Measurements from ENCODE around the gene EGLN1. TPM values are rescaled to one million over a fixed set of nuclear protein-coding genes. Genes with fewer than 3 reads are reported as not detected.

EGLN1 gene
- total RNA-seq, 1 experiment from 2014 or later: 27.1 TPM

DNA sequence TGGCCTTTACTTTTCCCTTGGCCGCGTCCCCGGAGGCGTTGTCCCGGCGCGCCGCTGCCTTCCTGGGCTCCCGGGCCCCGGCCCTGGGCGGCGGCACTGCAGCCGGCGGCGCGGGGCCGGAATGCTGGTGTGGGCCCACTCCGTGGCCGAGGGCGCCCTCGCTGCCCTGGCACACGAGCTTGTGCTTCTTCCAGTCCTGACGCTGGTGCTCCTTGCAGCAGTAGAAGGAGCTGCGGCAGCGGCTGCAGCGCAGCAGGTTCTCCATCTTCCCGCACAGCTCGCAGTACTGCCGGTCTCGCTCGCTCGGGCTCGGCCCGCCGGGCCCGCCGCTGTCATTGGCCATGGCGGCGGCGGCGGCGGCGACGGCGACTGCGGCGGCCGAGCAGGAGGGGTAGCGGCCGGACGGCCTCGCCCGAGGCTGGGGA is 529 bp downstream of the EGLN1 start:
- Histone ChIP-seq H3K27me3 (ENCODE audit: insufficient read depth, low read length) (no peaks in the 10 kb centered on the region), H3K9me2 (ENCODE audit: insufficient read depth) (no peaks in the 10 kb centered on the region), H3K36me3 (ENCODE audit: control insufficient read depth in 1 of 2, insufficient read depth in 2 of 2, low read length in 2 of 2) (peaks cover 0 to 21% of the 10 kb centered on the region in 2 experiments; a peak in 1 of 4 replicates), H3K79me2 (ENCODE audit: insufficient read depth, low read length) (peaks cover 48% of the 10 kb centered on the region), H3K9ac (ENCODE audit: low read length) (peak overlapping the region; percentile 76), H3K4me3 (replicated peaks in 1 of 2; ENCODE audit: low read depth in 1 of 2, low read length in 2 of 2) (peak overlapping the region; percentile 78 to 84), H3K4me1 (ENCODE audit: control insufficient read depth in 1 of 2, insufficient read depth in 2 of 2, low read length in 2 of 2) (peaks cover 18 to 49% of the 10 kb centered on the region in 2 experiments; a peak in 3 of 4 replicates), H3K4me2 (ENCODE audit: low read length) (peak overlapping the region; percentile 87), H2AFZ (ENCODE audit: low read depth, low read length, poor library complexity, severe bottlenecking) (no peak overlapping the region), H3K9me3 (ENCODE audit: control insufficient read depth in 1 of 2, insufficient read depth in 1 of 2, low read depth in 1 of 2, low read length in 2 of 2) (no peaks in the 10 kb centered on the region), H3K27ac (ENCODE audit: low read depth, low read length) (peak overlapping the region; percentile 90), H4K20me1 (ENCODE audit: insufficient read depth) (peaks cover 14% of the 10 kb centered on the region; the same call in 1 of the 2 replicates)
- ATAC-seq (peak; percentile 8), DNase-seq (ENCODE audit: low read depth, low spot score) (no peak)
- intact Hi-C loops (cut with micrococcal nuclease): no loop called here
- RAD21 ChIA-PET (ENCODE audit: low non-redundant PET in 1 of 2, low total read pairs in 2 of 2, uncharacterized antibody in 2 of 2, unreplicated experiment in 2 of 2): no interaction called here
- POLR2A ChIA-PET: interaction anchor here (1.3 kb wide), 1 partner anchor 9 kb away, joined by 3 read pairs; no protein-coding TSS in a partner anchor
- TF ChIP-seq CBX3 (IDR thresholded peaks at IDR 0.05; ENCODE audit: low read depth): no peak
- no peak for TF ChIP-seq FOSL1 (IDR thresholded peaks at IDR 0.05; ENCODE audit: low read depth)
- peak; percentile 91 for TF ChIP-seq ZFX (IDR thresholded peaks at IDR 0.05)
- no peak for TF ChIP-seq RAD21 (IDR thresholded peaks at IDR 0.05; ENCODE audit: low read depth)
- no TSS peak for BruUV-seq (replicated peaks)
- CTCF ChIA-PET: no interaction called here

DNA sequence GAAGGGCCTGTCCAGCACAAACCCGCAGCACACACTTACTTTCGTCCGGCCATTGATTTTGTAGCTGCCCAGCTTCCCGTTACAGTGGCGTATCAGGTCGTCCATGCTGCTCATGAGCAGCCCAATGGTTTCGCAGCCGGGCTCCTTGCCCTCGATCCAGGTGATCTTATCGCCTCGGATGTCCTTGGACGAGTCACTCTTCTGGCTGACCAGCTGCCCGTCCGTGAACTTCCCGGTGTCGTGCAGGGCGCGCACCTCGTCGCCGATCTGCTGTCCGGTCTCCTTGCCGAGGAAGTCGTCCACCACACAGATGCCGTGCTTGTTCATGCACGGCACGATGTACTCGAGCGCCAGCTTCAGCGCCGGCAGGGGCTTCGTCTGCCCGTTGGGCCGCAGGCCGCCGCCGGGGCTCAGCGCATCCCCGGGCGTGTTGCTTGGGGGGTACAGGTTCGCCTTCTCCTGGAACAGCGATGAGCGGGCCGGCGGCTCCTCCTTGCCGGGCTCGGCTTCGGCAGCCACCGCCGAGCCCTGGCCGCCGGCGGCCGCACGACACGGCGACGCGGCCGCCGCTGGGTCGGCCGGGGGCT is 1.0 kb downstream of the EGLN1 start:
- H3K79me2 ChIP-seq (ENCODE audit: insufficient read depth, low read length): peaks cover 53% of the 10 kb centered on the region
- H3K27ac ChIP-seq (ENCODE audit: low read depth, low read length): peak overlapping the region; percentile 90
- peak overlapping the region; percentile 76 for H3K9ac ChIP-seq (ENCODE audit: low read length)
- no peak overlapping the region for H2AFZ ChIP-seq (ENCODE audit: low read depth, low read length, poor library complexity, severe bottlenecking)
- ATAC-seq (no peak; the same call in 1 of the 2 replicates), DNase-seq (ENCODE audit: low read depth, low spot score) (no peak)
- H3K4me2 ChIP-seq (ENCODE audit: low read length): peak overlapping the region; percentile 87
- ChIA-PET POLR2A (interaction anchor here (1.3 kb wide), 1 partner anchor 8 kb away, joined by 3 read pairs; no protein-coding TSS in a partner anchor), CTCF (no interaction called here), RAD21 (ENCODE audit: low non-redundant PET in 1 of 2, low total read pairs in 2 of 2, uncharacterized antibody in 2 of 2, unreplicated experiment in 2 of 2) (no interaction called here)
- H3K9me3 ChIP-seq (ENCODE audit: control insufficient read depth in 1 of 2, insufficient read depth in 1 of 2, low read depth in 1 of 2, low read length in 2 of 2): no peaks in the 10 kb centered on the region
- peaks cover 0 to 21% of the 10 kb centered on the region in 2 experiments; a peak in 1 of 4 replicates for H3K36me3 ChIP-seq (ENCODE audit: control insufficient read depth in 1 of 2, insufficient read depth in 2 of 2, low read length in 2 of 2)
- peak overlapping the region; percentile 78 to 84 for H3K4me3 ChIP-seq (replicated peaks in 1 of 2; ENCODE audit: low read depth in 1 of 2, low read length in 2 of 2)
- BruUV-seq (replicated peaks): no TSS peak
- peaks cover 18 to 49% of the 10 kb centered on the region in 2 experiments; a peak in 3 of 4 replicates for H3K4me1 ChIP-seq (ENCODE audit: control insufficient read depth in 1 of 2, insufficient read depth in 2 of 2, low read length in 2 of 2)
- H3K27me3 ChIP-seq (ENCODE audit: insufficient read depth, low read length): no peaks in the 10 kb centered on the region
- intact Hi-C loops (cut with micrococcal nuclease): no loop called here
- peaks cover 14% of the 10 kb centered on the region; the same call in 1 of the 2 replicates for H4K20me1 ChIP-seq (ENCODE audit: insufficient read depth)
- H3K9me2 ChIP-seq (ENCODE audit: insufficient read depth): no peaks in the 10 kb centered on the region
- TF ChIP-seq CBX3 (IDR thresholded peaks at IDR 0.05; ENCODE audit: low read depth) (no peak), RAD21 (IDR thresholded peaks at IDR 0.05; ENCODE audit: low read depth) (no peak), TCF7L2 (IDR thresholded peaks at IDR 0.05; ENCODE audit: borderline replicate concordance, extremely low read depth, insufficient read depth, insufficient read length) (no peak), YY1 (IDR thresholded peaks at IDR 0.05; ENCODE audit: extremely low read depth, insufficient replicate concordance, low read depth, low read length) (no peak), FOSL1 (IDR thresholded peaks at IDR 0.05; ENCODE audit: low read depth) (no peak), POLR2AphosphoS5 (IDR thresholded peaks at IDR 0.05; ENCODE audit: low read depth, low read length) (no peak; the same call in 1 of the 2 replicates), EGR1 (IDR thresholded peaks at IDR 0.05; ENCODE audit: low read depth) (no peak), ZNF274 (IDR thresholded peaks at IDR 0.05; ENCODE audit: low read depth, low read length) (no peak), SIN3A (IDR thresholded peaks at IDR 0.05; ENCODE audit: low read depth) (no peak), SRF (IDR thresholded peaks at IDR 0.05; ENCODE audit: low read depth) (no peak), POLR2A (IDR thresholded peaks at IDR 0.05; ENCODE audit: borderline replicate concordance, extremely low read depth, insufficient read depth, insufficient read length) (no peak)
- TF ChIP-seq, protein P1, sequence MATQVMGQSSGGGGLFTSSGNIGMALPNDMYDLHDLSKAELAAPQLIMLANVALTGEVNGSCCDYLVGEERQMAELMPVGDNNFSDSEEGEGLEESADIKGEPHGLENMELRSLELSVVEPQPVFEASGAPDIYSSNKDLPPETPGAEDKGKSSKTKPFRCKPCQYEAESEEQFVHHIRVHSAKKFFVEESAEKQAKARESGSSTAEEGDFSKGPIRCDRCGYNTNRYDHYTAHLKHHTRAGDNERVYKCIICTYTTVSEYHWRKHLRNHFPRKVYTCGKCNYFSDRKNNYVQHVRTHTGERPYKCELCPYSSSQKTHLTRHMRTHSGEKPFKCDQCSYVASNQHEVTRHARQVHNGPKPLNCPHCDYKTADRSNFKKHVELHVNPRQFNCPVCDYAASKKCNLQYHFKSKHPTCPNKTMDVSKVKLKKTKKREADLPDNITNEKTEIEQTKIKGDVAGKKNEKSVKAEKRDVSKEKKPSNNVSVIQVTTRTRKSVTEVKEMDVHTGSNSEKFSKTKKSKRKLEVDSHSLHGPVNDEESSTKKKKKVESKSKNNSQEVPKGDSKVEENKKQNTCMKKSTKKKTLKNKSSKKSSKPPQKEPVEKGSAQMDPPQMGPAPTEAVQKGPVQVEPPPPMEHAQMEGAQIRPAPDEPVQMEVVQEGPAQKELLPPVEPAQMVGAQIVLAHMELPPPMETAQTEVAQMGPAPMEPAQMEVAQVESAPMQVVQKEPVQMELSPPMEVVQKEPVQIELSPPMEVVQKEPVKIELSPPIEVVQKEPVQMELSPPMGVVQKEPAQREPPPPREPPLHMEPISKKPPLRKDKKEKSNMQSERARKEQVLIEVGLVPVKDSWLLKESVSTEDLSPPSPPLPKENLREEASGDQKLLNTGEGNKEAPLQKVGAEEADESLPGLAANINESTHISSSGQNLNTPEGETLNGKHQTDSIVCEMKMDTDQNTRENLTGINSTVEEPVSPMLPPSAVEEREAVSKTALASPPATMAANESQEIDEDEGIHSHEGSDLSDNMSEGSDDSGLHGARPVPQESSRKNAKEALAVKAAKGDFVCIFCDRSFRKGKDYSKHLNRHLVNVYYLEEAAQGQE (IDR thresholded peaks at IDR 0.05; ENCODE audit: low read depth): no peak
- TF ChIP-seq, protein P2, sequence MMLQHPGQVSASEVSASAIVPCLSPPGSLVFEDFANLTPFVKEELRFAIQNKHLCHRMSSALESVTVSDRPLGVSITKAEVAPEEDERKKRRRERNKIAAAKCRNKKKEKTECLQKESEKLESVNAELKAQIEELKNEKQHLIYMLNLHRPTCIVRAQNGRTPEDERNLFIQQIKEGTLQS (IDR thresholded peaks at IDR 0.05): no peak

All from HCT116 (cell line).